ENCODE results near the gene DAP. TPM values are rescaled to one million over a fixed set of nuclear protein-coding genes. Genes with fewer than 3 reads are reported as not detected.
A peak's percentile ranks its signal among the peaks of the same experiment; 100 is the strongest.

DAP gene
- total and polyA plus RNA-seq, 2 experiments from 2014 or later: 35.7 to 37.6 TPM

- no peaks in the 10 kb centered on the region for H3K36me3 ChIP-seq (ENCODE audit: insufficient read depth)
- H2AFZ ChIP-seq: no peak overlapping the region
- 0 out of 2 replicates have a peak, but pooled peaks cover 3% of the 10 kb centered on the region for H3F3A ChIP-seq (replicated peaks; ENCODE audit: low read depth)
- no peak for DNase-seq (ENCODE audit: low spot score)
- H3K79me2 ChIP-seq (replicated peaks; ENCODE audit: insufficient read depth): no peaks in the 10 kb centered on the region
- Mint-ChIP-seq H3K36me3 (ENCODE audit: low read depth) (peaks cover 8% of the 10 kb centered on the region; the same call in 2 of the 3 replicates), H3K9me3 (no peaks in the 10 kb centered on the region), H3K4me1 (peaks cover 19% of the 10 kb centered on the region; the same call in 2 of the 3 replicates), H3K27me3 (ENCODE audit: insufficient read depth, low read depth, poor library complexity) (peaks cover 5% of the 10 kb centered on the region), H3K27ac (peak overlapping the region; percentile 85), H3K4me3 (no peak overlapping the region)
- H3K27ac ChIP-seq (ENCODE audit: low read depth): no peak overlapping the region
- H4K20me1 ChIP-seq (replicated peaks; ENCODE audit: insufficient read depth): no peaks in the 10 kb centered on the region
- TF ChIP-seq CREB1 (CRISPR knock-in tag; IDR thresholded peaks at IDR 0.05; ENCODE audit: low read depth): no peak
- no peak for TF ChIP-seq JUNB (IDR thresholded peaks at IDR 0.05; ENCODE audit: unreplicated experiment)
- no peak for TF ChIP-seq POLR2AphosphoS5 (IDR thresholded peaks at IDR 0.05; ENCODE audit: low read depth)
- TF ChIP-seq ZNF331 (CRISPR knock-in tag; IDR thresholded peaks at IDR 0.05; ENCODE audit: low read depth): no peak
- TF ChIP-seq CTCF (conservative IDR thresholded peaks at IDR 0.05; ENCODE audit: low read depth in 2 of 2): 0 out of 4 replicates have a peak, but pooled peaks of 1 of the 2 experiments have one; percentile 5
- no peak for TF ChIP-seq EZH2 (IDR thresholded peaks at IDR 0.05; ENCODE audit: low read depth, unreplicated experiment)
- TF ChIP-seq EZH2phosphoT487 (IDR thresholded peaks at IDR 0.05; ENCODE audit: unreplicated experiment): no peak
- TF ChIP-seq, protein P1, sequence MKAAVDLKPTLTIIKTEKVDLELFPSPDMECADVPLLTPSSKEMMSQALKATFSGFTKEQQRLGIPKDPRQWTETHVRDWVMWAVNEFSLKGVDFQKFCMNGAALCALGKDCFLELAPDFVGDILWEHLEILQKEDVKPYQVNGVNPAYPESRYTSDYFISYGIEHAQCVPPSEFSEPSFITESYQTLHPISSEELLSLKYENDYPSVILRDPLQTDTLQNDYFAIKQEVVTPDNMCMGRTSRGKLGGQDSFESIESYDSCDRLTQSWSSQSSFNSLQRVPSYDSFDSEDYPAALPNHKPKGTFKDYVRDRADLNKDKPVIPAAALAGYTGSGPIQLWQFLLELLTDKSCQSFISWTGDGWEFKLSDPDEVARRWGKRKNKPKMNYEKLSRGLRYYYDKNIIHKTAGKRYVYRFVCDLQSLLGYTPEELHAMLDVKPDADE (IDR thresholded peaks at IDR 0.05): no peak
- no peaks in the 10 kb centered on the region for H3K9me2 ChIP-seq (ENCODE audit: insufficient read depth)
- no peak overlapping the region for H3K4me3 ChIP-seq
- no peak overlapping the region for H3K4me2 ChIP-seq
- peak; percentile 66 for ATAC-seq
- no peaks in the 10 kb centered on the region for H3K27me3 ChIP-seq (ENCODE audit: insufficient read depth)
- H3K4me1 ChIP-seq (ENCODE audit: insufficient read depth): no peaks in the 10 kb centered on the region
Observed at GRCh38 chr5:10655161-10655971, 105.7 kb downstream of the DAP start.

GRCh38 chr5:10654566-10654965 is 106.5 kb downstream of the DAP start:
- no peak overlapping the region for H3K4me3 Mint-ChIP-seq
- ATAC-seq (no peak), DNase-seq (ENCODE audit: low spot score) (no peak)
- Histone ChIP-seq H3K27ac (ENCODE audit: low read depth) (no peak overlapping the region), H3K4me2 (no peak overlapping the region), H3K4me3 (no peak overlapping the region), H3K79me2 (replicated peaks; ENCODE audit: insufficient read depth) (no peaks in the 10 kb centered on the region), H3K36me3 (ENCODE audit: insufficient read depth) (no peaks in the 10 kb centered on the region), H3K4me1 (ENCODE audit: insufficient read depth) (no peaks in the 10 kb centered on the region), H3F3A (replicated peaks; ENCODE audit: low read depth) (0 out of 2 replicates have a peak, but pooled peaks cover 3% of the 10 kb centered on the region), H3K27me3 (ENCODE audit: insufficient read depth) (no peaks in the 10 kb centered on the region), H4K20me1 (replicated peaks; ENCODE audit: insufficient read depth) (no peaks in the 10 kb centered on the region), H3K9me2 (ENCODE audit: insufficient read depth) (no peaks in the 10 kb centered on the region), H2AFZ (no peak overlapping the region)
- no peaks in the 10 kb centered on the region for H3K9me3 Mint-ChIP-seq
- H3K36me3 Mint-ChIP-seq (ENCODE audit: low read depth): peaks cover 12% of the 10 kb centered on the region
- H3K4me1 Mint-ChIP-seq: peaks cover 19% of the 10 kb centered on the region; the same call in 2 of the 3 replicates
- peaks cover 5% of the 10 kb centered on the region for H3K27me3 Mint-ChIP-seq (ENCODE audit: insufficient read depth, low read depth, poor library complexity)
- H3K27ac Mint-ChIP-seq: no peak overlapping the region
- TF ChIP-seq JUNB (IDR thresholded peaks at IDR 0.05; ENCODE audit: unreplicated experiment): no peak
- TF ChIP-seq ZNF462 (CRISPR knock-in tag; IDR thresholded peaks at IDR 0.05): no peak
- no peak for TF ChIP-seq NANOG (IDR thresholded peaks at IDR 0.05; ENCODE audit: borderline replicate concordance)
